ENCODE data around the gene FNIP2.

DNA sequence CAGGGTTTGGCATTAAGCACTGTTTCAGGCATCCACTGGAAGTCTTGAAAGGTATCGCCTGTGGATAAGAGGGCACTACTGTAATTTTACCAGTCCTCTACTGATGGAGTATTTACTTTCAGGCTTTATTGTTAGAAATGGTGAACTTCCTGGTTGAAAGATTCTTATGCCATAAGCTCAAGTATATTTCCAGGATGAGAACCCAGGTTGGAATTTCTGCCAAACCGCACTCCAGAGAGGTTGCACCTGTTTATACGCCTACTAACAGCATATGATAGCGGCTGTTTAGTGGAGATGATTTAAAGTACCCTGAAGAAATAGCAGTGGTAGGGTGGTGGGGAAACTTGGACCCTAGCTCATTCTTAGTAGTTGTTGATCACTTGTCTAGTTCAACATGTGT is 9.9 kb downstream of the FNIP2 start:
- TF ChIP-seq, protein P1, sequence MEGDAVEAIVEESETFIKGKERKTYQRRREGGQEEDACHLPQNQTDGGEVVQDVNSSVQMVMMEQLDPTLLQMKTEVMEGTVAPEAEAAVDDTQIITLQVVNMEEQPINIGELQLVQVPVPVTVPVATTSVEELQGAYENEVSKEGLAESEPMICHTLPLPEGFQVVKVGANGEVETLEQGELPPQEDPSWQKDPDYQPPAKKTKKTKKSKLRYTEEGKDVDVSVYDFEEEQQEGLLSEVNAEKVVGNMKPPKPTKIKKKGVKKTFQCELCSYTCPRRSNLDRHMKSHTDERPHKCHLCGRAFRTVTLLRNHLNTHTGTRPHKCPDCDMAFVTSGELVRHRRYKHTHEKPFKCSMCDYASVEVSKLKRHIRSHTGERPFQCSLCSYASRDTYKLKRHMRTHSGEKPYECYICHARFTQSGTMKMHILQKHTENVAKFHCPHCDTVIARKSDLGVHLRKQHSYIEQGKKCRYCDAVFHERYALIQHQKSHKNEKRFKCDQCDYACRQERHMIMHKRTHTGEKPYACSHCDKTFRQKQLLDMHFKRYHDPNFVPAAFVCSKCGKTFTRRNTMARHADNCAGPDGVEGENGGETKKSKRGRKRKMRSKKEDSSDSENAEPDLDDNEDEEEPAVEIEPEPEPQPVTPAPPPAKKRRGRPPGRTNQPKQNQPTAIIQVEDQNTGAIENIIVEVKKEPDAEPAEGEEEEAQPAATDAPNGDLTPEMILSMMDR (IDR thresholded peaks at IDR 0.05) = no peak
- TF ChIP-seq POLR2A (IDR thresholded peaks at IDR 0.05) = no peak

Measured in heart left ventricle (tissue), 13 donors.